IPS DF 6.9 (cell line): ENCODE measurements around the gene CHDH.

Experiments used
- DNase-seq: peaks from one replicate; pipeline ENCODE4 v3.0.0-alpha.2; 2013; ENCODE audit warnings: low read depth, low spot score
- H3K27ac ChIP-seq: one replicate; pipeline ENCODE4 v1.5.1; 2013; ENCODE audit warnings: low read length, control low read depth
- H3K27me3 ChIP-seq: 2 replicates; pipeline ENCODE4 v1.6.1; 2013; ENCODE audit warnings: mild to moderate bottlenecking, low read length; ENCODE audit not compliant: control insufficient read depth, insufficient read depth
- H3K36me3 ChIP-seq: 2 replicates; pipeline ENCODE4 v1.6.1; 2013; ENCODE audit warnings: low read length; ENCODE audit not compliant: control insufficient read depth, insufficient read depth
- H3K4me1 ChIP-seq: 2 replicates; pipeline ENCODE4 v1.6.1; 2013; ENCODE audit warnings: low read length; ENCODE audit not compliant: control insufficient read depth, insufficient read depth
- H3K4me3 ChIP-seq: 2 replicates; pipeline ENCODE4 v1.5.1; 2013; ENCODE audit warnings: mild to moderate bottlenecking, low read length
- H3K9me3 ChIP-seq: 2 replicates; pipeline ENCODE4 v1.6.1; 2013; ENCODE audit warnings: low read length, inconsistent platforms; ENCODE audit not compliant: control insufficient read depth, insufficient read depth
- WGBS: extraction: QIAGEN DNeasy Blood & Tissue Kit; methylation state at CpG from one replicate; pipeline ENCODE4 v1.1.7; 2013; ENCODE audit warnings: mixed read lengths, missing lambda C conversion rate; ENCODE audit not compliant: insufficient read length, insufficient coverage; 5-methylcytosine and 5-hydroxymethylcytosine counted together

CHDH gene

DNA sequence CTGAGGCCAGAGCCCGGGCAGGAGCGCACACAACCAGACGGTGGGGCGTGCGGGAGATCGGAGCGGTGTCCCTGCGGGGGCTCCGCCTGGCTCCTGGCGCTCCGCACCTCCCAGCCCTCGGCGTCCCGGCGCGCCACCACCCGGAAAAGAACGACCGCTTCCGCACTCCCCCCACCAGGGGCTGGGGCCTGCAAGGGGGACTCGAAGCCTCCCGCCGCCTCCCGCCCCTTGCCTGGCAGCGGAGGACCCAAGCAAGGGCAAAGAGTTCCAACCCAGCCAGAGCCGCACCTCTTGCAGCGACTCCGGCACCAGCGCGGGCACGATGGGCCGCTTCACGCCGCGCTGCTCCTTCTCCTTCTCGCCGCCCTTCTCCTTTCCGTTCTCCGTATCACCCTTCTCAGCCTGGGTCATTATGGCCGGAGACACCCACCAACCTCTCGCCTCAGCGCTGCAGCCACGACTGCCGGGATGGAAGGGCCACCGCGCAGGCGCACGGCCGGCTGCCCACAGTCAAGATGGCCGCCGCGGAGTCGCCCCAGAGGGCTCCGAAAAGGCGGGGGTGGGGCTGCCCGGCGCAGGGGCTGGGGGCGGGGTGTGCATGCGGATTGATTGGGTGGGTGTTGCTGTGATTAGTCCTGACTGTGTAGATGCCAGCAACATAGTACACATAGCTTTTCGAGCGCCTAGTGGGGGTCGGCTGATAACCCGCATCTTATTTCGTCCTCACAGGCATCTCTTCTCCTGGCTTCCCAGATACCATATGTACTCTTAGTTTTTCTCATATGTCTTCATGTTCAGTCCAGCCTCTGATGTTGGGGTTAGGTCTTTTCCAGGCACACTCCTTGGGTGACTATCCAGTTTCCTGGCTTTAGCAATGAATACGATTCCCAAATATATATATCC is 35.7 kb upstream of the CHDH start, which contains the start of gene ACTR8:
TSS of gene ACTR8 (minus strand) at position 462 of the 903 bp plus-strand sequence. CDS start at position 411, 51 bp downstream.
- Histone ChIP-seq H3K36me3 (no peaks in the 10 kb centered on the region; the same call in 1 of the 2 replicates), H3K9me3 (no peaks in the 10 kb centered on the region), H3K4me1 (no peaks in the 10 kb centered on the region), H3K27me3 (no peaks in the 10 kb centered on the region), H3K27ac (no peak within 1 kb of the TSS), H3K4me3 (peak within 1 kb of the TSS; percentile 56)
- DNase-seq: peak; percentile 74
- WGBS: no CpG with 5 or more reads among the region's 65 CpGs

- H3K36me3 ChIP-seq: peaks cover 4% of the 10 kb centered on the region; the same call in 1 of the 2 replicates
- no CpG with 5 or more reads among the region's 10 CpGs for WGBS
- H3K4me1 ChIP-seq: no peaks in the 10 kb centered on the region
- H3K9me3 ChIP-seq: no peaks in the 10 kb centered on the region
- H3K4me3 ChIP-seq: peak overlapping the region; percentile 56; the same call in 1 of the 2 replicates
- no peak for DNase-seq
- no peak overlapping the region for H3K27ac ChIP-seq
- H3K27me3 ChIP-seq: no peaks in the 10 kb centered on the region
These were observed 34.5 kb upstream of the CHDH start for GRCh38 chr3:53880396-53881345.

DNA sequence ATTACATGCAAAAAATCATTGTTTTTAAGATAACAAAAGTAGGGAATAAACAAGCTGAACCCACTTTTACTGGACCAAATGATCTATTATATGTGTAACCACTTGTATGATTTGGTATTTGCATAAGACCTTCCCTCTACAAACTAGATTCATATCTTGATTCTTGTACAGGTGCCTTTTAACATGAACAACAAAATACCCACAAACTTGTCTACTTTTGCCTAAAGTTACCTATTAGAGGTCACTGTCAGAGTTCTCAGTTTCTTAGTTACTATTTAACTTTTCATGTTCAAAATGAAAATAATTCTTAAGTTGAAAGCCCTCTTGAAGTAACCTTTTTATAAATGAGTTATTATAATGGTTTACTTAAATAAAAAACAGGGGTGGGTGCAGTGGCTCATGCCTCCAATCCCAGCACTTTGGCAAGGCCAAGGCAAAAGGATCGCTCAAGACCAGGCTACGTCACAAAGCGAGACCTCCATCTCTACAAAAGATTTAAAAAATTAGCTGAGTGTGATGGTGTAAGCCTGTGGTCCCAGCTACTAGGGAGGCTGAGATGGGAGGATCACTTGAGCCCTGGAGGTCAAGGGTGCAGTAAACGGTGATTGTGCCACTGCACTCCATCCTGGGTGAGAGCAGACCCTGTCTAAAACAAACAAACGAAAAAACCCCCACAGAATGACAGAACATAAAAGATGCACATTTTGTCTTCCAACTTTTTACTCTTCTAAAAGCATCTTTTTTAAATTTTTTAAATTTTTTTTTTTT is 19.7 kb upstream of the CHDH start:
- no peak for DNase-seq

GRCh38 chr3:53863145-53863544 is 16.9 kb upstream of the CHDH start:
- DNase-seq: no peak
- no peak overlapping the region for H3K27ac ChIP-seq
- H3K36me3 ChIP-seq: peaks cover 2% of the 10 kb centered on the region; the same call in 1 of the 2 replicates
- H3K27me3 ChIP-seq: no peaks in the 10 kb centered on the region
- WGBS: no CpG with 5 or more reads among the region's 1 CpG
- no peak overlapping the region for H3K4me3 ChIP-seq
- H3K4me1 ChIP-seq: no peaks in the 10 kb centered on the region
- H3K9me3 ChIP-seq: no peaks in the 10 kb centered on the region

More for the DNA sequence above, 19.7 kb upstream of the CHDH start:
- H3K4me3 ChIP-seq: no peak overlapping the region
- no peak overlapping the region for H3K27ac ChIP-seq
- WGBS: 100% methylated on average over 1 of the region's 5 CpGs
- no peaks in the 10 kb centered on the region for H3K4me1 ChIP-seq
- peaks cover 18% of the 10 kb centered on the region; the same call in 1 of the 2 replicates for H3K36me3 ChIP-seq
- H3K9me3 ChIP-seq: no peaks in the 10 kb centered on the region
- no peaks in the 10 kb centered on the region for H3K27me3 ChIP-seq

- no CpG with 5 or more reads among the region's 3 CpGs for WGBS
- DNase-seq: no peak
- Histone ChIP-seq H3K4me3 (no peak overlapping the region), H3K9me3 (no peaks in the 10 kb centered on the region), H3K27me3 (no peaks in the 10 kb centered on the region), H3K36me3 (peaks cover 2% of the 10 kb centered on the region; the same call in 1 of the 2 replicates), H3K4me1 (no peaks in the 10 kb centered on the region), H3K27ac (no peak overlapping the region)
These were observed 16.0 kb upstream of the CHDH start for GRCh38 chr3:53862241-53862640.

GRCh38 chr3:53860196-53860595 is 14.0 kb upstream of the CHDH start:
- DNase-seq: no peak
- no CpG with 5 or more reads among the region's 4 CpGs for WGBS
- H3K4me1 ChIP-seq: no peaks in the 10 kb centered on the region
- no peaks in the 10 kb centered on the region for H3K27me3 ChIP-seq
- H3K4me3 ChIP-seq: no peak overlapping the region
- H3K36me3 ChIP-seq: peaks cover 2% of the 10 kb centered on the region; the same call in 1 of the 2 replicates
- H3K9me3 ChIP-seq: no peaks in the 10 kb centered on the region
- no peak overlapping the region for H3K27ac ChIP-seq

DNA sequence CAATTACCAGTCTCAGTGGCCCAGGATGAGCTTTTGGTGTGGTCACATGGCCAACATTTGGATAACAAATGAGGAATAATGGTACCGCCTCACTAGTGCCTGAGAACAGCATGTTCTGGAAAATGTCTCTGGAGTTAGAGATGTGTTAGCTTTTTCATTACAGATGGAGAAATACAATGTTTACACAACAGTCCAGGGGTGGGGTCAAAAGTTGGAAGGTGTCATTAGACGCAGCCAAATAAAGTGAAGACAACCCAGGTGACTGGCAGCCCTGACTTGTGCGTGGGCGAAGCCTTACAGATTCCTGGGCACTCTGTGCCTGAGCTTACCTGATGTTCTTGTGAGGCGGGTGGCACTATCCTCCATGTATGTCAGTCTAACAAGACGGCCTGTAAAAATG is 13.0 kb upstream of the CHDH start:
- Histone ChIP-seq H3K36me3 (no peaks in the 10 kb centered on the region; the same call in 1 of the 2 replicates), H3K4me1 (no peaks in the 10 kb centered on the region), H3K9me3 (no peaks in the 10 kb centered on the region), H3K4me3 (no peak overlapping the region), H3K27ac (no peak overlapping the region), H3K27me3 (no peaks in the 10 kb centered on the region)
- no CpG with 5 or more reads among the region's 6 CpGs for WGBS
- no peak for DNase-seq

- DNase-seq: no peak
- H3K27ac ChIP-seq: no peak overlapping the region
- no peaks in the 10 kb centered on the region for H3K4me1 ChIP-seq
- H3K9me3 ChIP-seq: no peaks in the 10 kb centered on the region
- no peaks in the 10 kb centered on the region; the same call in 1 of the 2 replicates for H3K36me3 ChIP-seq
- no peak overlapping the region for H3K4me3 ChIP-seq
- no peaks in the 10 kb centered on the region for H3K27me3 ChIP-seq
- WGBS: no CpG with 5 or more reads among the region's 7 CpGs
These were observed 12.0 kb upstream of the CHDH start for GRCh38 chr3:53858096-53858741.

GRCh38 chr3:53856964-53857363 is 10.7 kb upstream of the CHDH start:
- H3K27ac ChIP-seq: no peak overlapping the region
- no peaks in the 10 kb centered on the region for H3K4me1 ChIP-seq
- H3K27me3 ChIP-seq: no peaks in the 10 kb centered on the region
- no peaks in the 10 kb centered on the region; the same call in 1 of the 2 replicates for H3K36me3 ChIP-seq
- WGBS: no CpG with 5 or more reads among the region's 7 CpGs
- no peak for DNase-seq
- no peaks in the 10 kb centered on the region for H3K9me3 ChIP-seq
- no peak overlapping the region for H3K4me3 ChIP-seq
